GM12878 (cell line): ENCODE results near the gene RFX3. TPM values are rescaled to one million over a fixed set of nuclear protein-coding genes. Genes with fewer than 3 reads are reported as not detected.

ENCODE experiments used
- ATAC-seq: fragments of 200-7000 bp; cut with Tn5 transposase; 3 replicates; pipeline ENCODE4 v1.9.1; 2020; ENCODE audit warnings: mild to moderate bottlenecking, moderate library complexity
- BruUV-seq: library from RNA; stranded (reverse); fragments of 400-500 nt; replicated peaks from 2 replicates; lab custom pipeline; 2021; lab: Mats Ljungman, UMichigan
- CTCF ChIA-PET: fragments of 300-600 bp; sonication (Branson Sonifier 250); formaldehyde crosslinking; extraction: SDS; loops from one replicate; lab custom pipeline; 2021; ENCODE audit warnings: inconsistent platforms; lab: Yijun Ruan, JAX
- POLR2A ChIA-PET: fragments of 350-600 bp; formaldehyde crosslinking; extraction: SDS; loops from one replicate; lab custom pipeline; 2021; ENCODE audit warnings: inconsistent platforms; lab: Charles Lee
- RAD21 ChIA-PET: fragments of 300-600 bp; sonication (Branson Sonifier 250); formaldehyde crosslinking; loops from one replicate; lab custom pipeline; 2023; ENCODE audit warnings: antibody characterized with exemption; ENCODE audit not compliant: unreplicated experiment; lab: Charles Lee
- SMC1A ChIA-PET: fragments of 300-600 bp; sonication (Branson Sonifier 250); formaldehyde crosslinking; loops from one replicate; lab custom pipeline; 2023; ENCODE audit not compliant: unreplicated experiment, uncharacterized antibody; lab: Charles Lee
- DNase-seq: peaks from one replicate; pipeline ENCODE4 v3.0.0-alpha.2; 2011; ENCODE audit warnings: low read depth, low spot score
- FAIRE-seq: peaks from 3 replicates; lab custom pipeline; 2011; peaks lifted over from hg19 to GRCh38; lab: Jason Lieb, UNC
- H2AFZ ChIP-seq: 2 replicates; pipeline ENCODE4 v1.6.0; 2011; ENCODE audit warnings: low read depth, low read length, control low read depth; ENCODE audit not compliant: control insufficient read depth
- H3K27ac ChIP-seq: 2 replicates; pipeline ENCODE4 v1.5.1; 2011; ENCODE audit warnings: control low read depth; ENCODE audit not compliant: control insufficient read depth, insufficient read depth
- H3K27me3 ChIP-seq, 2 experiments: replicated peaks in 1 of 2; 2 replicates each; pipeline versions ENCODE4 v1.6.0 to v1.6.1; 2011; ENCODE audit warnings: low read length in 1 of 2; ENCODE audit not compliant: control insufficient read depth in 2 of 2, insufficient read depth in 2 of 2
- H3K36me3 ChIP-seq, 2 experiments: 2 replicates each; pipeline ENCODE4 v1.5.1; 2011; ENCODE audit warnings: low read length in 1 of 2; ENCODE audit not compliant: control insufficient read depth in 2 of 2, insufficient read depth in 2 of 2
- H3K4me1 ChIP-seq: 2 replicates; pipeline ENCODE4 v1.6.1; 2011; ENCODE audit warnings: mild to moderate bottlenecking, low read length, moderate library complexity, mixed read lengths; ENCODE audit not compliant: control insufficient read depth, insufficient read depth
- H3K4me2 ChIP-seq: 2 replicates; pipeline ENCODE4 v1.6.0; 2011; ENCODE audit warnings: control low read depth; ENCODE audit not compliant: control insufficient read depth, insufficient read depth
- H3K4me3 ChIP-seq: fragments of 200-600 bp; sonication (generic); 2 replicates; pipeline ENCODE4 v1.5.1; 2016
- H3K79me2 ChIP-seq: 2 replicates; pipeline ENCODE4 v1.6.0; 2011; ENCODE audit warnings: low read length; ENCODE audit not compliant: control insufficient read depth, insufficient read depth
- H3K9ac ChIP-seq: 2 replicates; pipeline ENCODE4 v1.8.0; 2011; ENCODE audit warnings: low read length, control low read depth, mixed read lengths; ENCODE audit not compliant: control insufficient read depth, insufficient read depth
- H3K9me3 ChIP-seq: replicated peaks from 3 replicates; pipeline ENCODE4 v1.5.1; 2011; ENCODE audit warnings: mild to moderate bottlenecking, low read length; ENCODE audit not compliant: control insufficient read depth, insufficient read depth
- H4K20me1 ChIP-seq: 2 replicates; pipeline ENCODE4 v1.6.0; 2011; ENCODE audit not compliant: control insufficient read depth, insufficient read depth
- CEBPZ ChIP-seq: fragments of 150-350 bp; IDR thresholded peaks from 2 replicates; pipeline ENCODE4 v1.6.1; 2016; ENCODE audit warnings: low read depth, low read length
- EGR1 ChIP-seq, 2 experiments: IDR thresholded peaks; 1 replicate in 1 of 2; 2 replicates in 1 of 2; pipeline ENCODE4 v1.6.1; 2011 to 2012; ENCODE audit warnings: low read depth in 2 of 2, low read length in 2 of 2, borderline replicate concordance in 1 of 2, mild to moderate bottlenecking in 1 of 2, moderate library complexity in 1 of 2
- IKZF2 ChIP-seq, 2 experiments: fragments of 450-650 bp; IDR thresholded peaks; 2 replicates each; pipeline ENCODE4 v1.6.1; 2017; ENCODE audit warnings: mild to moderate bottlenecking in 2 of 2, moderate library complexity in 2 of 2
- IRF5 ChIP-seq: fragments of 450-650 bp; IDR thresholded peaks from 2 replicates; pipeline ENCODE4 v1.6.1; 2017; ENCODE audit warnings: borderline replicate concordance
- PBX3 ChIP-seq: IDR thresholded peaks from 2 replicates; pipeline ENCODE4 v1.6.1; 2011; ENCODE audit warnings: mild to moderate bottlenecking, low read depth, low read length, moderate library complexity; ENCODE audit not compliant: insufficient replicate concordance
- TCF12 ChIP-seq: IDR thresholded peaks from 2 replicates; pipeline ENCODE4 v1.6.1; 2011; ENCODE audit warnings: low read depth, mild to moderate bottlenecking, low read length
- TCF7 ChIP-seq: IDR thresholded peaks from 2 replicates; pipeline ENCODE4 v1.6.1; 2014; ENCODE audit warnings: antibody characterized with exemption, borderline replicate concordance
- WRNIP1 ChIP-seq: IDR thresholded peaks from 2 replicates; pipeline ENCODE4 v1.6.1; 2011; ENCODE audit warnings: low read depth, low read length, improper control_type of control experiment, borderline replicate concordance
- YY1 ChIP-seq: IDR thresholded peaks from 2 replicates; pipeline ENCODE4 v1.6.1; 2011; ENCODE audit warnings: low read depth, mild to moderate bottlenecking, low read length
- ZBTB40 ChIP-seq: fragments of 450-650 bp; IDR thresholded peaks from 2 replicates; pipeline ENCODE4 v1.6.1; 2016; ENCODE audit warnings: mild to moderate bottlenecking, moderate library complexity, borderline replicate concordance
- ZNF384 ChIP-seq: IDR thresholded peaks from 2 replicates; pipeline ENCODE4 v1.6.1; 2012; ENCODE audit warnings: low read depth, mild to moderate bottlenecking, low read length, improper control_type of control experiment, borderline replicate concordance
- WGBS: methylation state at CpG from one replicate; pipeline ENCODE4 v1.1.6; 2016; ENCODE audit warnings: low lambda C conversion rate; ENCODE audit not compliant: insufficient replicate concordance, insufficient coverage; ENCODE audit errors: missing lambda C conversion rate; 5-methylcytosine and 5-hydroxymethylcytosine counted together
- in situ Hi-C: fragments of 300-500 bp; cut with MboI; formaldehyde crosslinking; loops from 9 replicates; pipeline ENCODE4 v1.14.3; 2018; ENCODE audit warnings: mixed read lengths
- intact Hi-C: fragments of 100-400 bp; cut with micrococcal nuclease; formaldehyde crosslinking; loops from one replicate; pipeline ENCODE4 v1.14.2; 2022; ENCODE audit not compliant: unreplicated experiment
- polyA plus RNA-seq, 11 experiments: library from polyadenylated mRNA; depleted of rRNA in 4 of 11; unstranded in 6 of 11; stranded (reverse) in 5 of 11; fragments of >200 nt; fragmentation: Nextera tagmentation in 4 of 11; fragmentation: Illumina TruSeq in 1 of 11; extraction: Ambion mirVana in 4 of 11; extraction: Trizol in 1 of 11; gene quantifications; 1 replicate in 1 of 11; 2 replicates in 10 of 11; pipeline versions ENCODE4 v1.2.1 to v1.2.3, GENCODE V29; 2011 to 2016; ENCODE audit warnings: inconsistent platforms in 2 of 11, missing spikeins in 2 of 11, low read depth in 1 of 11
- total RNA-seq, 4 experiments: library from RNA; depleted of rRNA in 3 of 4; stranded (reverse); fragments of >200 nt in 3 of 4; fragmentation: Illumina TruSeq in 1 of 4; extraction: Trizol in 1 of 4; gene quantifications; 2 replicates each; pipeline versions ENCODE4 v1.2.1 to v1.2.3, GENCODE V29; 2013 to 2021

RFX3 gene
- total and polyA plus RNA-seq, 10 of the 15 experiments (the other 5 are each of a cell fraction or from before 2014, with no cell fraction given) = 1.2 to 26.4 (median 6.7) TPM

GRCh38 chr9:3247211-3247610 is 278.6 kb downstream of the RFX3 start (continued):
- TF ChIP-seq IKZF2 (IDR thresholded peaks at IDR 0.05) (no peak), EGR1 (IDR thresholded peaks at IDR 0.05; ENCODE audit: borderline replicate concordance in 1 of 2, low read depth in 2 of 2, low read length in 2 of 2) (no peak)
- TF ChIP-seq, all 136 proteins: peak for 0

- ChIA-PET RAD21 (interaction anchor here (1.2 kb wide), 1 partner anchor 195 kb away, joined by 4 read pairs; no protein-coding TSS in a partner anchor), SMC1A (no interaction called here), CTCF (interaction anchor here (0.6 to 1.1 kb wide), 2 partner anchors 195 to 708 kb away, joined by 3 to 5 read pairs; no protein-coding TSS in a partner anchor), POLR2A (no interaction called here)
- no peak overlapping the region for H3K27ac ChIP-seq
- H3K4me2 ChIP-seq = no peak overlapping the region
- H3K27me3 ChIP-seq = no peaks in the 10 kb centered on the region
- H3K9me3 ChIP-seq = no peaks in the 10 kb centered on the region; the same call in 2 of the 3 replicates
- ATAC-seq = no peak
- BruUV-seq = no TSS peak
- H3K79me2 ChIP-seq = no peaks in the 10 kb centered on the region
- H3K9ac ChIP-seq = no peak overlapping the region
- H3K4me1 ChIP-seq = peaks cover 11% of the 10 kb centered on the region; the same call in 1 of the 2 replicates
- H3K36me3 ChIP-seq = peaks cover 0 to 3% of the 10 kb centered on the region in 2 experiments; a peak in 1 of 4 replicates
- intact Hi-C loops = loop anchor here (10.0 kb wide), 1 partner anchor 399 kb away; no protein-coding TSS in a partner anchor
- in situ Hi-C loops = no loop called here
- H3K4me3 ChIP-seq = no peak overlapping the region
- no peaks in the 10 kb centered on the region for H4K20me1 ChIP-seq
- DNase-seq = no peak
- FAIRE-seq = no peak
- WGBS = 77% methylated on average over 3 of the region's 3 CpGs
- H2AFZ ChIP-seq = no peak overlapping the region
- TF ChIP-seq ZNF384 (no peak), YY1 (no peak), ZBTB40 (no peak), WRNIP1 (no peak), CEBPZ (no peak), TCF12 (no peak), PBX3 (no peak), TCF7 (no peak), IRF5 (no peak)
Measured at GRCh38 chr9:3246241-3246640, 279.6 kb downstream of the RFX3 start.
